T-cell (primary cell): ENCODE data around the gene ZNF469. TPM values are rescaled to one million over a fixed set of nuclear protein-coding genes. Genes with fewer than 3 reads are reported as not detected.

Experiments
- ATAC-seq, 4 experiments: fragments of 200-7000 bp in 3 of 4; fragments of 150-1000 bp in 1 of 4; cut with Tn5 transposase; replicated peaks in 1 of 4; 1 replicate in 3 of 4; 2 replicates in 1 of 4; pipeline ENCODE4 v1.10.0; 2021; ENCODE audit warnings: moderate library complexity in 3 of 4, mild to moderate bottlenecking in 2 of 4, moderate number of reproducible peaks in 1 of 4
- CTCF ChIA-PET, 2 donors: fragments of 300-600 bp; sonication (Branson Sonifier 250); formaldehyde crosslinking; loops; one replicate each; lab custom pipeline; 2022; ENCODE audit warnings: antibody characterized with exemption in 2 of 2; lab: Charles Lee
- POLR2A ChIA-PET, 2 donors: fragments of 300-600 bp; sonication (Branson Sonifier 250); formaldehyde crosslinking; loops; one replicate each; lab custom pipeline; 2022; ENCODE audit warnings: antibody characterized with exemption in 2 of 2; lab: Charles Lee
- DNase-seq, 35 experiments: peaks; one replicate each; pipeline versions ENCODE4 v3.0.0 to v3.0.0-alpha.2; 2013 to 2023
- H3K27ac ChIP-seq: one replicate; pipeline ENCODE4 v1.5.1; 2013; ENCODE audit warnings: low read length
- H3K27me3 ChIP-seq, 2 experiments: replicated peaks in 1 of 2; 1 replicate in 1 of 2; 2 replicates in 1 of 2; pipeline versions ENCODE4 v1.6.1 to v1.7.0; 2013; ENCODE audit warnings: low read length in 1 of 2, mixed read lengths in 1 of 2; ENCODE audit not compliant: control insufficient read depth in 2 of 2, insufficient read depth in 2 of 2; ENCODE audit errors: extremely low read depth in 1 of 2
- H3K36me3 ChIP-seq, 2 donors: 1 replicate in 1 of 2; 2 replicates in 1 of 2; pipeline versions ENCODE4 v1.6.1 to v1.7.0; 2013; ENCODE audit warnings: low read length in 1 of 2; ENCODE audit not compliant: control insufficient read depth in 2 of 2, insufficient read depth in 1 of 2; ENCODE audit errors: extremely low read depth in 1 of 2
- H3K4me1 ChIP-seq, 2 experiments: 1 replicate in 1 of 2; 2 replicates in 1 of 2; pipeline versions ENCODE4 v1.6.1 to v1.7.0; 2013; ENCODE audit warnings: low read length in 2 of 2, mixed read lengths in 1 of 2; ENCODE audit not compliant: insufficient read depth in 2 of 2, control insufficient read depth in 1 of 2; ENCODE audit errors: extremely low read depth in 1 of 2
- H3K4me3 ChIP-seq, 2 donors: 1 replicate in 1 of 2; 2 replicates in 1 of 2; pipeline versions ENCODE4 v1.5.1 to v1.7.0; 2013; ENCODE audit warnings: mild to moderate bottlenecking in 2 of 2, low read length in 1 of 2, moderate library complexity in 1 of 2; ENCODE audit not compliant: control insufficient read depth in 1 of 2; ENCODE audit errors: extremely low read depth in 1 of 2
- H3K9me3 ChIP-seq: 2 replicates; pipeline ENCODE4 v1.7.0; 2013
- H3K27ac Mint-ChIP-seq, 2 donors: one replicate each; pipeline ENCODE4 v1.8.0; 2020 to 2021; ENCODE audit warnings: mild to moderate bottlenecking in 2 of 2, mixed read lengths in 2 of 2
- H3K27me3 Mint-ChIP-seq, 2 donors: one replicate each; pipeline ENCODE4 v1.8.0; 2021 to 2022; ENCODE audit warnings: mixed read lengths in 2 of 2
- H3K36me3 Mint-ChIP-seq: one replicate; pipeline ENCODE4 v1.8.0; 2021; ENCODE audit warnings: mixed read lengths
- H3K4me1 Mint-ChIP-seq, 3 donors: one replicate each; pipeline ENCODE4 v1.8.0; 2020 to 2022; ENCODE audit warnings: mixed read lengths in 3 of 3, mild to moderate bottlenecking in 1 of 3
- H3K4me3 Mint-ChIP-seq, 3 donors: one replicate each; pipeline ENCODE4 v1.8.0; 2020 to 2022; ENCODE audit warnings: mild to moderate bottlenecking in 3 of 3, mixed read lengths in 3 of 3, moderate library complexity in 3 of 3
- H3K9me3 Mint-ChIP-seq, 3 donors: one replicate each; pipeline ENCODE4 v1.8.0; 2020 to 2022; ENCODE audit warnings: mixed read lengths in 3 of 3
- WGBS: methylation state at CpG from one replicate; pipeline ENCODE4 v1.1.5; 2013; ENCODE audit warnings: missing lambda C conversion rate; ENCODE audit not compliant: insufficient coverage; 5-methylcytosine and 5-hydroxymethylcytosine counted together
- total RNA-seq, 35 experiments: library from RNA in 6 of 35; stranded (reverse) in 6 of 35; fragments of 120-200 nt in 1 of 35; gene quantifications; one replicate each; pipeline versions ENCODE4 v1.2.1 to v1.2.4 and lab custom pipeline; 2013 to 2026

Gene ZNF469
- total RNA-seq, 5 donors from 2014 or later (not counting 1 experiment from before 2014, with no cell fraction given): 0.63 to 1.8 (median 1.6) TPM

DNA sequence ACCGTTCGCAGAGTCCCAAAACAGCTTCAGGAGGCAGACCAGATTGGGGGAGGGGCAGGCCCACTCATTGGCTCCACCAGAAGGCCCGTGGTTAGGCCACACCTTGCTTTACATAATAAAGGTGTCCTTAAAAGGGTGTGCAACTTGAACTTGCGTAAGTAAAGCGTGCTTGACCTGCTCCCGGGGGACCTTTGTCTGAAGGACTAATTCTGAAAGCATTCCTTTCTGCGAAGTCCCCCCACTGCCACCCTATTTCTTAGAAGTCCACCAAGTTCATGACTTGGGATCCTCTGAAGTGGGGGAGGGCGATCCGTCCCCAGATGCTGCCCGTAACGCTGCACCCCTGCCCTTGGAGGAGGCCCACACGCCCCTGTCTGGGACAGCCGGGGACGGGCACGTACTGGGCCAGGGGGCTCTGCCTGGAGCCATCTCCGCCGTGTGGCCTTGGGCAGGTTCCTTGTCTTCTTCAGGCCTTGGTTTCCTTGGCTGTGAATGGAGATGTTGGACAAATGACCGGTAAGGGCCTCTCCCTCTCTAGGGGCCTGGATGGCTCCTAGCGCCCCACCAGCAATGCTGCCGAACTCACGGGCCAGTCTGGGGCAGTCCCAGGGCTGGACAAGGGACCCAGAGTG is 823 bp upstream of the ZNF469 start:
- no peak overlapping the region for H3K4me3 ChIP-seq
- H3K27me3 ChIP-seq: peaks cover 5 to 79% of the 10 kb centered on the region in 2 experiments
- H3K9me3 ChIP-seq: no peaks in the 10 kb centered on the region
- Mint-ChIP-seq H3K27ac (no peak overlapping the region), H3K4me1 (peaks cover 4 to 10% (median 9%) of the 10 kb centered on the region in 3 donors), H3K9me3 (no peaks in the 10 kb centered on the region), H3K27me3 (peaks cover 25 to 44% of the 10 kb centered on the region in 2 donors), H3K36me3 (no peaks in the 10 kb centered on the region), H3K4me3 (peak overlapping the region in 1 of 3 donors; percentile 70)
- H3K4me1 ChIP-seq: peaks cover 0 to 6% of the 10 kb centered on the region in 2 experiments
- H3K27ac ChIP-seq: no peak overlapping the region
- 89% methylated on average over 7 of the region's 21 CpGs for WGBS
- DNase-seq: no peak
- CTCF ChIA-PET: no interaction called here
- POLR2A ChIA-PET: no interaction called here
- ATAC-seq: no peak
- H3K36me3 ChIP-seq: no peaks in the 10 kb centered on the region

DNA sequence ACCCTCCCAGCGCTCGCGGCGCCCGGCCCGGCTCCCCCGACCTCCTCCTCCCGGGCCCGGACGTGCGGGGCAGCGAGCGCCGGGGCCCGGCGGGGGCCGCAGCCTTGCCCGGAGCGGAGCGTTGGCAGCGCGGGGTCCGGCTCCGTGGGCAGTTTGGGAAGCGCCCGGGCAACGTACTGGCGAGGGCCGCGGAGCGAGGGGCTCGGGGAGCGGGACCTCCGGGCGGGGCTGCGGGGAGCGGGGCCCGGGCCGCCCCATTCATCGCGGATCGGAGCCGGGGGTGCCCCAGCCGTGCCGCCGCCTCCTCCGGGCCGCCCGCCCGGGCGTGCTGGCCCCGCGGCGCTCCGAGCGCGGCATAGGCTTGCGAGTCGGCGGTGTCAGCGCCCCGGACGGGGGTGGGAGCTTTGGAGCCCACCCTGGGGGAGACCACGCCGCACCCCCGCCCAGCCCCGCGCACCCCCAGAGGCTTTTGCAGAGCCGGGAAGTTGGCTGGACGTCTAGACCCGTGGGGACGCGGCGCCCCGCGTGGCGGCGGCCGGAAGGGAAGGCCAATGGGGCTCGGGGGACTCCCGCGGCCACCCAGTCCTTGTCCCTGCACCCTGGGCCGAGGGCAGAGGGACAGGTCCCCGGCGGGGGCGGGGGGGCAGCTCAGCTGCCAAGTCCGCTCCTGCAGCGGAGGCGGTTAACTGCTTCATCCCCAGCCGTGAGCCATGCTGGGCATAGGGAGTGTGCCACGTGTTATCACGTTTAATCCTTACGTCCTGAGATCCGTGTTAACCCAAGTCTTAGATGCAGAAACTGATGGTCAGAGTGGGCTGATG is 852 bp downstream of the ZNF469 start:
- peak in 1 of 4 experiments; percentile 32 for ATAC-seq
- Mint-ChIP-seq H3K27ac (no peak overlapping the region), H3K4me1 (peaks cover 4 to 10% (median 9%) of the 10 kb centered on the region in 3 donors), H3K9me3 (no peaks in the 10 kb centered on the region), H3K36me3 (no peaks in the 10 kb centered on the region), H3K27me3 (peaks cover 25 to 39% of the 10 kb centered on the region in 2 donors), H3K4me3 (peak overlapping the region in 2 of 3 donors; percentile 17 to 44)
- H3K4me3 ChIP-seq: no peak overlapping the region
- no peak overlapping the region for H3K27ac ChIP-seq
- H3K4me1 ChIP-seq: peaks cover 0 to 6% of the 10 kb centered on the region in 2 experiments
- H3K36me3 ChIP-seq: no peaks in the 10 kb centered on the region
- WGBS: 4% methylated on average over 94 of the region's 94 CpGs
- ChIA-PET POLR2A (no interaction called here), CTCF (interaction anchor here in 1 of 2 donors (0.6 kb wide), 1 partner anchor 649 kb away, joined by 3 read pairs; no protein-coding TSS in a partner anchor)
- no peak for DNase-seq
- H3K9me3 ChIP-seq: no peaks in the 10 kb centered on the region
- peaks cover 5 to 80% of the 10 kb centered on the region in 2 experiments for H3K27me3 ChIP-seq

DNA sequence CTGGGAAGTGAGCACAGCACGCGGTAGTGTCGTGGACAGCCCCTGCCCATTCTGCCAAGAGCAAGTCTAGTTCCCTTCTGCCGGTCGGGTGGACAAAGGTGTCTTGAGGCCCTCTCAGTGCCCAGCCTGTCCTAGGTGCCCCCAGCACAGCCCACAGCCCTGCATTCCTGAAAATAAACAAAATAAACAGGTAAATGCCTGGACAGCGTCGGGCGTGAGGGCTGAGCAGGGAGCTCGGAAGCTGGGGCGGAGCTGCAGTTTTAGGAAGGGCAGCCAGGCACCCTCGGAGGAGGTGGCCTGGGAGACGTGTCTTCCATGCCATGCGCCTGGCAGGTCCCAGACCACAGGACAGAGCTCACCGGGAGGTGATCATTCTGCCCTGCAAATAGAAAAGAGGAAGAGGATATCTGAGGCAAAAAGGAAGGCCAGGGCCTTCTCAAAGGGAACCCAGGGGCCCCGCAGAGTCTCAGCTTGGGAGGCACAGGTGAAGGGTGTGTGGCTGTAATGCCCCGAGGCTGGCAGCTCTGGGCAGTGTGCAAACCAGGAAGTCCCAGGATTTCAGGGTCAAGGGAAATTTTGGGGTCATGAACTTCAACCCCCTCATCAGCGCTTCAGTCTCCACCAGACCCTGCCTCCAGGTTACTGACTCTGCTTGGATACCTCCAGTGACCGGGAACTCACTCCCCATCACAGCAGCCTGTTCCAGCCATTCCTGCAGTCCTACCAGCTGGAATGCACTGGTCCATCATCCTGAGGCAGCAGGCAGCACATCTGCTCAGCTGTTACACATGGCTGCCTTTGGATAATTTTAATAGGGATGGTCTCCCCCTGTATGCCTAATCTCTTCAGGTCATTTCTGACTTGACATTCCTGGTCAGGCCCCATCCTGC is 1.7 kb downstream of the ZNF469 start:
- H3K4me3 ChIP-seq: no peak overlapping the region
- ChIA-PET POLR2A (no interaction called here), CTCF (interaction anchor here in 1 of 2 donors (0.6 kb wide), 1 partner anchor 650 kb away, joined by 3 read pairs; no protein-coding TSS in a partner anchor)
- Mint-ChIP-seq H3K36me3 (no peaks in the 10 kb centered on the region), H3K4me1 (peaks cover 4 to 10% (median 9%) of the 10 kb centered on the region in 3 donors), H3K27ac (no peak overlapping the region), H3K9me3 (no peaks in the 10 kb centered on the region), H3K27me3 (peaks cover 25 to 41% of the 10 kb centered on the region in 2 donors), H3K4me3 (peak overlapping the region in 2 of 3 donors; percentile 17 to 44)
- H3K27me3 ChIP-seq: peaks cover 5 to 78% of the 10 kb centered on the region in 2 experiments
- no peak for DNase-seq
- H3K9me3 ChIP-seq: no peaks in the 10 kb centered on the region
- H3K4me1 ChIP-seq: peaks cover 0 to 6% of the 10 kb centered on the region in 2 experiments
- no peak overlapping the region for H3K27ac ChIP-seq
- H3K36me3 ChIP-seq: no peaks in the 10 kb centered on the region
- ATAC-seq: no peak
- 31% methylated on average over 16 of the region's 18 CpGs for WGBS

DNA sequence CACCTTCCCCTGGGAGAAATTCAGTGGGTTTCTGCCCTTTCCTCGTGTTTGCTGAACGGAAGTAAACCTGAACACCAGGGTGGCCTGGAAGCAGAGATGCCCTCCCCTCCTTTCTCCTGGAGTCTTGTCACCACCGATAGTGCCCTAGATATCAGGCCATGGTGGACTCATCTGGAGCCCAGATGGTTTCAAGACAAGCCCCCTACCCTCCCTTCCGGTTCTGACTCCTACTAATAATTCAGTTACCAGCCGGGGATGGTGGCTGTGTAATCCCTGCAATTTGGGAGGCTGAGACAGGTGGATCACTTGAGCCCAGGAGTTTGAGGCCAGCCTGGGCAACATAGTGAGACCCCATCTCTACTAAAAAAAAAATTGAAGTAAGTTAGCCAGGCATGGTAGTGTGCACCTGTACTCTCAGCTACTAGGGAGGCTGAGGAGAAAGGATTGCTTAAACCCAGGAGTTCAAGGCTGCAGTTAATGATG is 2.4 kb downstream of the ZNF469 start:
- H3K4me1 Mint-ChIP-seq: peaks cover 4 to 10% (median 9%) of the 10 kb centered on the region in 3 donors
- H3K27ac Mint-ChIP-seq: peak overlapping the region in 1 of 2 donors; percentile 46
- ATAC-seq (no peak), DNase-seq (no peak)
- no peaks in the 10 kb centered on the region for H3K9me3 Mint-ChIP-seq
- H3K36me3 Mint-ChIP-seq: no peaks in the 10 kb centered on the region
- Histone ChIP-seq H3K4me1 (peaks cover 0 to 6% of the 10 kb centered on the region in 2 experiments), H3K27ac (no peak overlapping the region), H3K36me3 (no peaks in the 10 kb centered on the region), H3K9me3 (no peaks in the 10 kb centered on the region), H3K27me3 (peaks cover 5 to 81% of the 10 kb centered on the region in 2 experiments), H3K4me3 (no peak overlapping the region)
- 77% methylated on average over 3 of the region's 5 CpGs for WGBS
- peak overlapping the region in 1 of 3 donors; percentile 44 for H3K4me3 Mint-ChIP-seq
- ChIA-PET POLR2A (no interaction called here), CTCF (no interaction called here)
- H3K27me3 Mint-ChIP-seq: peaks cover 25 to 46% of the 10 kb centered on the region in 2 donors

DNA sequence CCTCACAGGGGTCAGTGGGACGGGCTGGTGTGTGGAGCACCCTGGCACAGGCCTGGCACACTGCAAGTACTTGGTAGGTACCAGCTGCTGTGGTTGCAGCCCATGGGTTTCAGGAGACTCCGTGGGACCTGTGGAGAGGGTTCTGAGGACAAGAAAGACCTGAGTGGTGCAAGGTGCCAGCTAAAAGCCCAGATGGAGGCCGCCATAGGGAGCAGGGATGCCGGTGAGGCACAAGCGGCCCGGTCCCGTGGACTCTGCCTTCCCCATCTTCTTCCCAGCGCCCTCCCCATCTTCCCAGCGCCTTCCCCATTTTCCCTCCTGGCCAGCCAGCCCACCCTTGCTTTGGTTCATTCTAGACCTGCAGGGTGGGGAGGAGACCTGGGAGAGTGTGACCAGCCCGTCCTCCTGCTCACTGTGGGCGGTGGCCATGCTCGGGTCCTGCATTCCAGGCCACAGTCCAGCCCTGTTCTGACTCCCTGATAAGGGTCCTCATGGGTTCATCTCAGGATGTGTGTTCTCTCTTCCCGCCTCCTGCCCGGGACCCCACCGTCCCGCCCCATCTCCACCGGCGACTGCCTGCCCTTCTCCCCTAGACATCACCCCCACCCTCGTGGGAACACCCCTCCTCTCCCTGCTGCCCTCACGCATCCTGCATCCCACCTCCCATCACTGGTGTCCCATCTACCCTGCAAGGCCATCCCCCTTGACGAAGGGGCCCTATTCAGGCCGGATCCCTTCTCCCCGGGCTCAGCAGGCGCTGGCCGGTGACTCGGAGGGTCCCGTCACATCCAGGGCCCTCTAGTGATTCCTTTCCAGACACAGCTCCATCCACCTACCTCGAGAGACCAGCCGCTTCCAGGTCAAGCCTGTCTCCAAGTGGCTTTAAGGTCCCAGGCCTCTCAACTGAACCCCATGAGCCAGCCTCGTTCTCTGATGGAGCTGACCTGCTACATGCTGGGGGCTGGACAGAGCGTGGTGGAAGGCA is 3.4 kb downstream of the ZNF469 start:
- WGBS: 83% methylated on average over 20 of the region's 31 CpGs
- peaks cover 0 to 6% of the 10 kb centered on the region in 2 experiments for H3K4me1 ChIP-seq
- Mint-ChIP-seq H3K9me3 (no peaks in the 10 kb centered on the region), H3K4me1 (peaks cover 4 to 10% (median 9%) of the 10 kb centered on the region in 3 donors), H3K4me3 (no peak overlapping the region), H3K27me3 (peaks cover 28 to 51% of the 10 kb centered on the region in 2 donors), H3K36me3 (no peaks in the 10 kb centered on the region), H3K27ac (no peak overlapping the region)
- H3K9me3 ChIP-seq: no peaks in the 10 kb centered on the region
- no peak overlapping the region for H3K4me3 ChIP-seq
- H3K36me3 ChIP-seq: no peaks in the 10 kb centered on the region
- no peak overlapping the region for H3K27ac ChIP-seq
- DNase-seq: no peak
- no peak for ATAC-seq
- CTCF ChIA-PET: no interaction called here
- H3K27me3 ChIP-seq: peaks cover 5 to 88% of the 10 kb centered on the region in 2 experiments
- POLR2A ChIA-PET: no interaction called here
